Astrocyte of the cerebellum (primary cell): ENCODE measurements around the gene DRP2.
"Not testable (repeated sequence)": the region's sequence is repeated elsewhere in the genome, so short reads cannot be mapped to it uniquely, and the experiment has no call there.

Experiments
- DNase-seq: peaks from one replicate; pipeline ENCODE4 v3.0.0-alpha.2; 2011; ENCODE audit warnings: low read depth
- H3K4me3 ChIP-seq: 2 replicates; pipeline ENCODE4 v1.5.1; 2011; ENCODE audit warnings: mild to moderate bottlenecking, low read depth, low read length, moderate library complexity
- in situ Hi-C: cut with HindIII; loops from 2 replicates; pipeline ENCODE4 v1.10.0; 2017; ENCODE audit warnings: low sequenced_read_pairs
- TF ChIP-seq, protein P1 (sequence below): IDR thresholded peaks from 2 replicates; pipeline ENCODE4 v1.5.1; 2012; ENCODE audit warnings: low read length, low read depth, moderate library complexity, mild to moderate bottlenecking; ENCODE audit errors: missing control alignments

The DRP2 gene, protein sequence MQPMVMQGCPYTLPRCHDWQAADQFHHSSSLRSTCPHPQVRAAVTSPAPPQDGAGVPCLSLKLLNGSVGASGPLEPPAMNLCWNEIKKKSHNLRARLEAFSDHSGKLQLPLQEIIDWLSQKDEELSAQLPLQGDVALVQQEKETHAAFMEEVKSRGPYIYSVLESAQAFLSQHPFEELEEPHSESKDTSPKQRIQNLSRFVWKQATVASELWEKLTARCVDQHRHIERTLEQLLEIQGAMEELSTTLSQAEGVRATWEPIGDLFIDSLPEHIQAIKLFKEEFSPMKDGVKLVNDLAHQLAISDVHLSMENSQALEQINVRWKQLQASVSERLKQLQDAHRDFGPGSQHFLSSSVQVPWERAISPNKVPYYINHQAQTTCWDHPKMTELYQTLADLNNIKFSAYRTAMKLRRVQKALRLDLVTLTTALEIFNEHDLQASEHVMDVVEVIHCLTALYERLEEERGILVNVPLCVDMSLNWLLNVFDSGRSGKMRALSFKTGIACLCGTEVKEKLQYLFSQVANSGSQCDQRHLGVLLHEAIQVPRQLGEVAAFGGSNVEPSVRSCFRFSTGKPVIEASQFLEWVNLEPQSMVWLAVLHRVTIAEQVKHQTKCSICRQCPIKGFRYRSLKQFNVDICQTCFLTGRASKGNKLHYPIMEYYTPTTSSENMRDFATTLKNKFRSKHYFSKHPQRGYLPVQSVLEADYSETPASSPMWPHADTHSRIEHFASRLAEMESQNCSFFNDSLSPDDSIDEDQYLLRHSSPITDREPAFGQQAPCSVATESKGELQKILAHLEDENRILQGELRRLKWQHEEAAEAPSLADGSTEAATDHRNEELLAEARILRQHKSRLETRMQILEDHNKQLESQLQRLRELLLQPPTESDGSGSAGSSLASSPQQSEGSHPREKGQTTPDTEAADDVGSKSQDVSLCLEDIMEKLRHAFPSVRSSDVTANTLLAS

DNA sequence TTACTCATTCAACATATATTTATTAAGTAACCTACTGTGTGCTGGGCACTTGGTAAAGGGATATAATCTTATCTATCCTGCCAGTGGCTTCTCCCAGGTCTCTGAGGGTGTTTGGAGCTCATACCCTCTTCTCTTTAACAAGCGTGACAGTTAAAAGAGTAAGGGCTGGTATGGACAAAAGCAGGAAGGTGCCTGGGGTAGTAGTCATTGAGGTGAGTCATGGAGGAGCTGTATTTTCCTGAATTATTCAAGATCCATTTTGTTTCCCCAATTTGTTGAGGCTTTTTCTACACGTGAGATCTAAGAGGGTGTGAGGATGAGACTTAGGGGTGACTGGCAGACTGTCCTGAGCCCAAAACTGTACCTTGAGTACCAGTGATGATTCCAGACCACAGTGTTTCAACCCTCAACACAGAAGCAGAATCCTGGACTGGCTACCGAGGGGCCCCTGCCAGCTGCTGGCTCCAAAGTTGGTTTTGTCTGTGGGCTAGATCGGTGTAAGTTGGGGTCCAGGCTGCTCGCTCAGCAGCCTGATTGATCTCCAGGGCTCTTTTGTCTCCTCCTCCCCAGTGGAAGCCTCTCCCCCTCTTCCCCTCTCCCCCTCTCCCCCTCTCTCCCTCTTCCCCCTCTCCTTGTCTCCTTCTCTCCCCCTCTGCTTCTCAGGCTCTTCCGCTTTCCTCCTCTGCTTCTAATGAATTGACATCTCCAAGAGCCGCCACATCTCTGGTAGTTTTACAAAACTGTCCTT lies at the start of gene DRP2:
Gene DRP2 (plus strand): TSS at position 671 of the 748 bp plus-strand sequence. CDS start 11,862 bp downstream, outside the sequence.
- peak within 1 kb of the TSS; percentile 31 for H3K4me3 ChIP-seq
- TF ChIP-seq, protein P1, sequence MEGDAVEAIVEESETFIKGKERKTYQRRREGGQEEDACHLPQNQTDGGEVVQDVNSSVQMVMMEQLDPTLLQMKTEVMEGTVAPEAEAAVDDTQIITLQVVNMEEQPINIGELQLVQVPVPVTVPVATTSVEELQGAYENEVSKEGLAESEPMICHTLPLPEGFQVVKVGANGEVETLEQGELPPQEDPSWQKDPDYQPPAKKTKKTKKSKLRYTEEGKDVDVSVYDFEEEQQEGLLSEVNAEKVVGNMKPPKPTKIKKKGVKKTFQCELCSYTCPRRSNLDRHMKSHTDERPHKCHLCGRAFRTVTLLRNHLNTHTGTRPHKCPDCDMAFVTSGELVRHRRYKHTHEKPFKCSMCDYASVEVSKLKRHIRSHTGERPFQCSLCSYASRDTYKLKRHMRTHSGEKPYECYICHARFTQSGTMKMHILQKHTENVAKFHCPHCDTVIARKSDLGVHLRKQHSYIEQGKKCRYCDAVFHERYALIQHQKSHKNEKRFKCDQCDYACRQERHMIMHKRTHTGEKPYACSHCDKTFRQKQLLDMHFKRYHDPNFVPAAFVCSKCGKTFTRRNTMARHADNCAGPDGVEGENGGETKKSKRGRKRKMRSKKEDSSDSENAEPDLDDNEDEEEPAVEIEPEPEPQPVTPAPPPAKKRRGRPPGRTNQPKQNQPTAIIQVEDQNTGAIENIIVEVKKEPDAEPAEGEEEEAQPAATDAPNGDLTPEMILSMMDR, result no peak
- in situ Hi-C loops, result no loop called here
- no peak for DNase-seq

DNA sequence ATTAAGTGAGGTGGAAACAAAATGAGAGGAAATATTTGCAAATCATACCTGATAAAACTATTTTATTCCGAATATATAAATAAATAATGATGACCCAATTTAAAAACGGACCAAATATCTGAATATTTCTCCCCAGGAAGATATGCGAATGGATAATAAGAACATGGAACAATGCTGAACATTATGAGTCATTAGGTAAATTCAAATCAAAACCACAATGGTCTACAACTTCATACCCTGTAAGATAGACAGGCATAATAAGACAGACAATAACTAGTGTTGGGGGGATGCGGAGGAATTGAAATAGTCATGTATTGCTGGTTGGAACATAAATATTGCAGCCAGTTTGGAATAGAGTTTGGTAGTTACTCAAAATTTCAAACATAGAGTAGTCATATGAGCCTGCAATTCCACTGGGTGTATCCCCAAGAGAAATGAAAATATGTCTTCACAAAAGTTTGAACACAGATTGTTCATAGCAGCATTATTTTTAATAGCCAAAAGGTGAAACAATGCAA lies 47.6 kb upstream of the DRP2 start:
- no peak for DNase-seq

DNA sequence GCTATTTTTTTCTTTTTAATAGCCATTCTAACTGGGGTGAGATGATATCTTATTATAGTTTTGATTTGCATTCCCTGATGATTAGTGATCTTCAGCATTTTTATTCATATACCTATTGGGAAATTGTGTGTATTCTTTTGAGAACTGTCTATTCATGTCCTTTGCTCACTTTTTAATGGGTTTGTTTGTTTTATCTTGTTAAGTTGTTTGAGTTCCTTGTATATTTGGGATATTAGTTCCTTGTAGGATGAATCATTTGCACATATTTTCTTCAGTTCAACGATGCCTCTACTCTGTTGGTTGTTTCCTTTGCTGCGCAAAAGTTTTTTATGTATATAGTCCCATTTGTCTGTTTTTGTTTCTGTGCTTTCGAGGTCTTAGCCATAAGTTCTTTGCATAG lies 43.1 kb upstream of the DRP2 start:
- TF ChIP-seq, protein P1, result no peak
- in situ Hi-C loops, result no loop called here
- no peak overlapping the region for H3K4me3 ChIP-seq
- no peak for DNase-seq

More for the DNA sequence above, 47.6 kb upstream of the DRP2 start:
- in situ Hi-C loops, result no loop called here
- no peak overlapping the region for H3K4me3 ChIP-seq
- TF ChIP-seq, protein P1, result no peak

DNA sequence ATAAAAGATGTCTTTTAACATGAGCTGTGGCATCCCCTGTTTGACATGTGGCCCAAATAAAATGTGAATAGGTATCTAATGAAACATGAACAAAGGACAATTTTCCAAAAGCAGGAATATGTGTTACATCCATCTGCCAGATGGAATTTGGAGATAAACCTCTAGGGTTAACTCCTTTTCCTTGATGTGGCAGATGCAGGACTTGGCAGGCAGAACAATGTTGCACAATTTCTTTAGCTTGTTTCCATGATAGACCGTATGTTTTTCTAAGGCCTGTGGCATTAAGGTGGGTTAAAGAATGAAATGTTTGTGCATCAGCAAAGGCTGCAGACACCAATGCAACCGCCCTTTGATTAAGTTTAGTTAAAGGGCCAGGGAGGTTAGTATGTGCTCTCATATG lies 34.7 kb upstream of the DRP2 start:
- in situ Hi-C loops, DNase-seq, H3K4me3 ChIP-seq: not testable (repeated sequence)

DNA sequence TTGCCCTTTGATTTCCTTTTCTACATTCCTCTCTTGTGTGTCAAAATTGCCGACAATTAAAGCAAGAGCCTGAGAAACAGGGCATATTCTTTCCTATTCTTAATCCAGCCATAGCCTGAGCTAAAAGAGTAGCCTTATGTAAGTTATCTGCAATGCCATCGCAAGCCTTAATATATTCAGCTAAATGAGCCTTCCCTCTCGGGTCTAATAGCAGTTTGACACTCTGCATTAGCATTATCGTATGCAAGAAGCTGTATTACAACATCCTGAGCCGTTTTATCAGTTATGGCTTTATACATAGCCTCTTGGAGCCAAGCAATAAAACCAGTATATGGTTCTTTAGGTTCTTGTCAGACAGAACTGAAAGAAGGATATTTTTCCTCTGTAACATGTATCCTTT lies 31.6 kb upstream of the DRP2 start:
- DNase-seq, H3K4me3 ChIP-seq, in situ Hi-C loops: not testable (repeated sequence)

DNA sequence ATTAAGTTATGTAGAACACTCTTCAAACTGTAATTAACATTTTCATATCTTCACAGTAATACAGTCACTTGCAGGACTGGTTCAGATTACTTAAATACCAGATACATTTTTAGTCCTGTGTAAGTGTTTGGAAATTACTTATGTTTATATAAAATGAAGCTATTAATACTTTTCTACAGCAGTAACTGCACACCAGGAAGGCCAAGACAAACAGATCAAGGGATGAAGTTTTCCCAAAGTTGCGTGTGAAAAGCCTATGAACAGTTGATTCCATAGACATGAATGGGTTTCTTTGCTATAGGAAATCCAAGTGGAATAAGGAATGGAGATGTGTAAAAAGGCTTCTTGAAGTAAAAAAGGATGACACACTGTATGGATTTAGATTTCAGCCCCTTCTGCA lies 28.9 kb upstream of the DRP2 start:
- in situ Hi-C loops, result no loop called here
- DNase-seq, result no peak
- no peak overlapping the region for H3K4me3 ChIP-seq
- TF ChIP-seq, protein P1, result no peak

DNA sequence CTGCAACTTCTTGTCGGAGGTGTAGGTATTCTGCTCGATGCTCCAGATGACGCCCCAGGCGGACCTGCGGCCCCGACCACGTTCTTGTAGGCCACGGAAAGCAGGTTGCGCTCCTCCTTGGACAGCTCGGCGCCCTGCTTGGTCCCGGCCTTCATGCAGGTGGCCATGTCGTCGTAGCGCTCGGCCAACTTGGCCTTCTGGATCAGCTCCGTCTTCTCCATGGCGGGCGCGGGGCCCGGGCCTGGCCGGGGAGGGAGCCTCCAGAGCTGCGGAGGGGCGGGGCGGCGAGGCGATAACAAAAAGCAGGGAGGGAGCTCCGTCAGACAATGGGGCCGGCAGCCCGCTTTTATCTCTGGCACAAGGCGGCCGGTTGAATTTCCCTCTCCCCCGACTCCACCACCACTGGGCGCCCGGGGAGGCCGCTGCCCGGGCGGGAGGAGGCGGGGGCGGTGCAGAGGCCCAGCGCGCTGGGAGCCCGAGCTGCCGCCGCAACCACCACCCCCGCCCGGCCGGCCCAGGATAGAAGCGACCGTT lies 28.3 kb upstream of the DRP2 start:
- TF ChIP-seq, protein P1, result no peak
- in situ Hi-C loops, result no loop called here
- no peak for DNase-seq
- H3K4me3 ChIP-seq, result peak overlapping the region; percentile 21
